SU-DHL-6 (cell line): ENCODE measurements around the gene HIPK2.

Experiments
- H2AFZ ChIP-seq: fragments of 200-600 bp; sonication (generic); 2 replicates; pipeline ENCODE4 v1.6.1; 2014; ENCODE audit warnings: low read depth, mild to moderate bottlenecking, moderate library complexity, mixed read lengths, antibody characterized with exemption, low read length; ENCODE audit not compliant: severe bottlenecking
- H3F3A ChIP-seq: fragments of 200-600 bp; shearing (Covaris generic); 2 replicates; pipeline ENCODE4 v1.6.0; 2016; ENCODE audit warnings: antibody characterized with exemption, mild to moderate bottlenecking; ENCODE audit not compliant: insufficient read depth
- H3K27ac ChIP-seq: fragments of 200-600 bp; sonication (generic); 2 replicates; pipeline ENCODE4 v1.5.1; 2016; ENCODE audit warnings: low read depth, mild to moderate bottlenecking, low read length, moderate library complexity, mixed read lengths
- H3K27me3 ChIP-seq: fragments of 200-600 bp; sonication (generic), shearing (Covaris generic); 2 replicates; pipeline ENCODE4 v1.6.0; 2014; ENCODE audit warnings: mild to moderate bottlenecking, low read length
- H3K36me3 ChIP-seq: fragments of 200-600 bp; sonication (generic); 2 replicates; pipeline ENCODE4 v1.6.1; 2014; ENCODE audit warnings: mild to moderate bottlenecking, low read length, mixed read lengths
- H3K4me2 ChIP-seq: fragments of 300-600, 200-600 bp; shearing (Covaris generic), sonication (generic); 2 replicates; pipeline ENCODE4 v1.6.0; 2014; ENCODE audit warnings: low read length, low read depth, mild to moderate bottlenecking; ENCODE audit not compliant: poor library complexity, severe bottlenecking
- H3K4me3 ChIP-seq: fragments of 200-600 bp; sonication (generic); 2 replicates; pipeline ENCODE4 v1.5.1; 2014; ENCODE audit warnings: antibody characterized with exemption, low read length, mild to moderate bottlenecking, mixed read lengths; ENCODE audit not compliant: insufficient read depth, poor library complexity, severe bottlenecking
- H3K79me2 ChIP-seq: fragments of 200-600 bp; sonication (generic); 2 replicates; pipeline ENCODE4 v1.6.1; 2014; ENCODE audit warnings: mild to moderate bottlenecking, low read length, moderate library complexity; ENCODE audit not compliant: insufficient read depth
- H3K9ac ChIP-seq: fragments of 200-600 bp; sonication (generic); 2 replicates; pipeline ENCODE4 v1.7.0; 2014; ENCODE audit warnings: mild to moderate bottlenecking, low read length
- H3K9me2 ChIP-seq: fragments of 200-600 bp; sonication (generic); replicated peaks from 2 replicates; pipeline ENCODE4 v1.6.1; 2014; ENCODE audit warnings: low read length; ENCODE audit not compliant: insufficient read depth
- H3K9me3 ChIP-seq: fragments of 200-600 bp; sonication (generic); 2 replicates; pipeline ENCODE4 v1.6.1; 2014; ENCODE audit warnings: low read length, mixed read lengths; ENCODE audit not compliant: insufficient read depth
- H4K20me1 ChIP-seq: fragments of 200-600 bp; sonication (generic); 2 replicates; pipeline ENCODE4 v1.6.1; 2014; ENCODE audit warnings: low read depth, mild to moderate bottlenecking, antibody characterized with exemption, low read length, moderate library complexity, mixed read lengths
- CTCF ChIP-seq: fragments of 200-600 bp; sonication (generic); IDR thresholded peaks from one replicate; pipeline ENCODE4 v1.5.1; 2017; ENCODE audit warnings: antibody characterized with exemption, mild to moderate bottlenecking, low read length, moderate library complexity; ENCODE audit not compliant: insufficient read depth, poor library complexity, severe bottlenecking
- EZH2phosphoT487 ChIP-seq: fragments of 200-600 bp; sonication (generic), shearing (Covaris generic); conservative IDR thresholded peaks from 2 replicates; pipeline ENCODE4 v1.6.1; 2018; ENCODE audit warnings: mild to moderate bottlenecking, antibody characterized with exemption, low read length, moderate library complexity, mixed read lengths

The HIPK2 gene

GRCh38 chr7:139735466-139735865, 42.3 kb downstream of the HIPK2 start:
- H3K27me3 ChIP-seq, result no peaks in the 10 kb centered on the region
- H3K79me2 ChIP-seq, result no peaks in the 10 kb centered on the region
- H3K9me2 ChIP-seq, result no peaks in the 10 kb centered on the region
- H3K9me3 ChIP-seq, result no peaks in the 10 kb centered on the region
- no peaks in the 10 kb centered on the region for H4K20me1 ChIP-seq
- TF ChIP-seq CTCF (no peak), EZH2phosphoT487 (no peak)
- no peaks in the 10 kb centered on the region for H3K36me3 ChIP-seq
- H3K27ac ChIP-seq, result no peak overlapping the region
- H2AFZ ChIP-seq, result no peak overlapping the region
- no peak overlapping the region for H3K4me2 ChIP-seq
- no peak overlapping the region for H3K4me3 ChIP-seq
- H3F3A ChIP-seq, result no peaks in the 10 kb centered on the region
- H3K9ac ChIP-seq, result no peak overlapping the region

GRCh38 chr7:139734395-139734794, 43.4 kb downstream of the HIPK2 start:
- no peaks in the 10 kb centered on the region for H3F3A ChIP-seq
- H3K79me2 ChIP-seq, result no peaks in the 10 kb centered on the region
- H3K9me3 ChIP-seq, result no peaks in the 10 kb centered on the region
- no peaks in the 10 kb centered on the region for H3K36me3 ChIP-seq
- no peaks in the 10 kb centered on the region for H4K20me1 ChIP-seq
- no peak overlapping the region for H3K9ac ChIP-seq
- no peak for TF ChIP-seq CTCF
- TF ChIP-seq EZH2phosphoT487, result no peak
- no peak overlapping the region for H2AFZ ChIP-seq
- no peak overlapping the region for H3K4me3 ChIP-seq
- H3K4me2 ChIP-seq, result no peak overlapping the region
- H3K27ac ChIP-seq, result no peak overlapping the region
- H3K27me3 ChIP-seq, result no peaks in the 10 kb centered on the region
- no peaks in the 10 kb centered on the region for H3K9me2 ChIP-seq

GRCh38 chr7:139733751-139734150, 44.0 kb downstream of the HIPK2 start:
- H3K36me3 ChIP-seq, result no peaks in the 10 kb centered on the region
- no peaks in the 10 kb centered on the region for H3K9me3 ChIP-seq
- H3K4me2 ChIP-seq, result no peak overlapping the region
- no peak overlapping the region for H3K27ac ChIP-seq
- no peak overlapping the region for H3K9ac ChIP-seq
- H4K20me1 ChIP-seq, result no peaks in the 10 kb centered on the region
- no peaks in the 10 kb centered on the region for H3K9me2 ChIP-seq
- no peaks in the 10 kb centered on the region for H3K27me3 ChIP-seq
- H3K4me3 ChIP-seq, result no peak overlapping the region
- H2AFZ ChIP-seq, result no peak overlapping the region
- H3K79me2 ChIP-seq, result no peaks in the 10 kb centered on the region
- no peaks in the 10 kb centered on the region for H3F3A ChIP-seq
- no peak for TF ChIP-seq EZH2phosphoT487
- TF ChIP-seq CTCF, result no peak

DNA sequence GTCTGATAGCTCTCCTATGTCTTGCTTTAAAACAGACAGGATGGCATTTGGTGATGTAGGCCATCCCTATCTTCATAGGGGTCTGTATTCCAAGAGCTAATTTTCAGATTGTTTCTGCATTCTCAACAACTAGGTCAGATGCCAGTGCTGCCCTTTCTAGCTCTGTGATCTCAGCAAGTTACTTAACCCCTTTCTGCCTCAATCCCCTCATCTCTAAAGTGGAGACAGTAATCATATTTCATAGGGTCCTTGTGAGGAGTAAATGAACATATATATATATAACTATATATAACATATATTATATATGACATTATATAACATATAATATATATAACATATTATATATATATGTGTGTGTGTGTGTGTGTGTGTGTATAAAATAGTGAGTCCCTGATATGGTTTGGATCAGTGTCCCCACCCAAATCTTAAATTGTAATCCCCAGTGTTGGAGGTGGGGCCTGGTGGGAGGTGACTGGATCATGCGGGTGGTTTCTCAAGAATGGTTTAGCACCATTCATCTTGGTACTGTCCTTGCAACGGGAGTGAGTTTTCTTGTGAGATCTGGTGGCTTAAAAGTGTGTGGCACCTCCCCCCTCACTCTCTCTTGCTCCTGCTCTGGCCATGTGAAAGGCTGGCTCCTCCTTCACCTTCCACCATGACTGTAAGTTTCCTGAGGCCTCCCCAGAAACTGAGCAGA, 45.2 kb downstream of the HIPK2 start:
- Histone ChIP-seq H2AFZ (no peak overlapping the region), H3K27me3 (no peaks in the 10 kb centered on the region), H3K4me2 (no peak overlapping the region), H3K9me2 (no peaks in the 10 kb centered on the region), H3K27ac (no peak overlapping the region), H4K20me1 (no peaks in the 10 kb centered on the region), H3K4me3 (no peak overlapping the region), H3K79me2 (no peaks in the 10 kb centered on the region), H3K9me3 (no peaks in the 10 kb centered on the region), H3F3A (no peaks in the 10 kb centered on the region), H3K9ac (no peak overlapping the region), H3K36me3 (no peaks in the 10 kb centered on the region)
- TF ChIP-seq CTCF (no peak), EZH2phosphoT487 (no peak)
